ENCODE results near the gene MYO18B.

GRCh38 chr22:25930788-25931310 is 188.9 kb downstream of the MYO18B start:
- no peak for TF ChIP-seq SIN3A (IDR thresholded peaks at IDR 0.05; ENCODE audit: borderline replicate concordance, insufficient read depth, low read length)
- TF ChIP-seq, protein P1, sequence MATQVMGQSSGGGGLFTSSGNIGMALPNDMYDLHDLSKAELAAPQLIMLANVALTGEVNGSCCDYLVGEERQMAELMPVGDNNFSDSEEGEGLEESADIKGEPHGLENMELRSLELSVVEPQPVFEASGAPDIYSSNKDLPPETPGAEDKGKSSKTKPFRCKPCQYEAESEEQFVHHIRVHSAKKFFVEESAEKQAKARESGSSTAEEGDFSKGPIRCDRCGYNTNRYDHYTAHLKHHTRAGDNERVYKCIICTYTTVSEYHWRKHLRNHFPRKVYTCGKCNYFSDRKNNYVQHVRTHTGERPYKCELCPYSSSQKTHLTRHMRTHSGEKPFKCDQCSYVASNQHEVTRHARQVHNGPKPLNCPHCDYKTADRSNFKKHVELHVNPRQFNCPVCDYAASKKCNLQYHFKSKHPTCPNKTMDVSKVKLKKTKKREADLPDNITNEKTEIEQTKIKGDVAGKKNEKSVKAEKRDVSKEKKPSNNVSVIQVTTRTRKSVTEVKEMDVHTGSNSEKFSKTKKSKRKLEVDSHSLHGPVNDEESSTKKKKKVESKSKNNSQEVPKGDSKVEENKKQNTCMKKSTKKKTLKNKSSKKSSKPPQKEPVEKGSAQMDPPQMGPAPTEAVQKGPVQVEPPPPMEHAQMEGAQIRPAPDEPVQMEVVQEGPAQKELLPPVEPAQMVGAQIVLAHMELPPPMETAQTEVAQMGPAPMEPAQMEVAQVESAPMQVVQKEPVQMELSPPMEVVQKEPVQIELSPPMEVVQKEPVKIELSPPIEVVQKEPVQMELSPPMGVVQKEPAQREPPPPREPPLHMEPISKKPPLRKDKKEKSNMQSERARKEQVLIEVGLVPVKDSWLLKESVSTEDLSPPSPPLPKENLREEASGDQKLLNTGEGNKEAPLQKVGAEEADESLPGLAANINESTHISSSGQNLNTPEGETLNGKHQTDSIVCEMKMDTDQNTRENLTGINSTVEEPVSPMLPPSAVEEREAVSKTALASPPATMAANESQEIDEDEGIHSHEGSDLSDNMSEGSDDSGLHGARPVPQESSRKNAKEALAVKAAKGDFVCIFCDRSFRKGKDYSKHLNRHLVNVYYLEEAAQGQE (IDR thresholded peaks at IDR 0.05; ENCODE audit: insufficient read depth in 1 of 2, low read depth in 2 of 2, low read length in 2 of 2): no peak
- TF ChIP-seq TAF1 (IDR thresholded peaks at IDR 0.05; ENCODE audit: borderline replicate concordance, insufficient read depth, low read length): no peak
- TF ChIP-seq POLR2AphosphoS5 (IDR thresholded peaks at IDR 0.05; ENCODE audit: low read depth, low read length): no peak
- TF ChIP-seq FOXP2 (optimal IDR thresholded peaks at IDR 0.05; ENCODE audit: borderline replicate concordance, extremely low read depth, extremely low read length, insufficient read depth): no peak

Measured in PFSK-1 (cell line).